ENCODE results near the gene POU2AF2. TPM values are rescaled to one million over a fixed set of nuclear protein-coding genes. Genes with fewer than 3 reads are reported as not detected.
"Not testable (repeated sequence)": the region's sequence is repeated elsewhere in the genome, so short reads cannot be mapped to it uniquely, and the experiment has no call there.

The POU2AF2 gene
- total RNA-seq, 1 donor: not detected

DNA sequence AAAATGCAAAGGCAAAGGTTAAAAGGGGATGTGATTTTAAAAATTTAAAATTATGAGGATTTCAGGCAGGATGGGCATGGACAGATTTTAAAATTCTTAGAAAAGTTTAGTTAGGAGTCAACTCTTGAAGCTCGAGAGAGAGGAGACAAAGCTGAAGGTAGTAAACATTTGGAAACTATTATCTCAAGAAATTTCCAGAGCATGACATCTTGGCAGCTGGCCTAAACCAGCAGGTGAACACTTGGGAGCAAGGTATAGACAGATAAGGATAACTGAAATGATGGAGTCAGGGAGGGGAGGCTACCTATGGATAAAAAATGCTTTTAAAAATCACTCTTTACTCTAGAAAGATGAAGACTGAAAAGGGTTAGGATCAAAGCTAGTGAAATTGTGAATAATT is 66.6 kb downstream of the POU2AF2 start:
- H3K4me3 ChIP-seq (ENCODE audit: insufficient read depth, low read length): no peak overlapping the region

DNA sequence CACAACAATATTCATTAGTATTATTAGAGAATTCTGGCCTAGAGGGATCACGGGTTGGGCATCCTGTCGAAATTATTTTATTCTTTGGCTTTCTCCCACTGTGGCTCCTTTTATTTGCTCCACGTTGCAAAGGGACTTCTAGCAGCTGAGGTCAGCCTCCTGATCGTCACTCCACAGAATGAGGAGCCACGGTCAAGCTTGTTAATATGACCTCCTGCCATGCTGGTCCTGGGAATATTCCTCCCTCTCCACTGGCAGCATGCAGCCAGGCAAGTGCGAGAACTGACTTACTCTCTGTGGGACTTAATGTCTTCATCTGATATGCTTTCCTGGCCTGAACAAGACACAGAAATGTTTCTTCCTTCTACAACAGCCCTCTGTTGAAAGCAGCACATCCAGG is 73.8 kb downstream of the POU2AF2 start:
- H3K9me3 ChIP-seq (ENCODE audit: low read depth, low read length): no peaks in the 10 kb centered on the region
- DNase-seq (ENCODE audit: insufficient read length, low spot score, missing footprints): no peak

More for the DNA sequence above, 66.6 kb downstream of the POU2AF2 start:
- DNase-seq (ENCODE audit: insufficient read length, low spot score, missing footprints): no peak
- Histone ChIP-seq H4K20me1 (ENCODE audit: insufficient read depth, low read length) (no peaks in the 10 kb centered on the region), H2AFZ (ENCODE audit: low read length) (no peak overlapping the region), H3K79me2 (ENCODE audit: insufficient read depth, low read length) (no peaks in the 10 kb centered on the region), H3K9me3 (ENCODE audit: low read depth, low read length) (no peaks in the 10 kb centered on the region), H3K36me3 (ENCODE audit: insufficient read depth, low read length) (no peaks in the 10 kb centered on the region), H3K27ac (ENCODE audit: low read depth, low read length) (no peak overlapping the region), H3K4me1 (ENCODE audit: insufficient read depth, low read length) (no peaks in the 10 kb centered on the region), H3K4me2 (ENCODE audit: insufficient read depth, low read length) (no peak overlapping the region), H3K27me3 (ENCODE audit: insufficient read depth, low read length) (peaks cover 21% of the 10 kb centered on the region)
- TF ChIP-seq, protein P1, sequence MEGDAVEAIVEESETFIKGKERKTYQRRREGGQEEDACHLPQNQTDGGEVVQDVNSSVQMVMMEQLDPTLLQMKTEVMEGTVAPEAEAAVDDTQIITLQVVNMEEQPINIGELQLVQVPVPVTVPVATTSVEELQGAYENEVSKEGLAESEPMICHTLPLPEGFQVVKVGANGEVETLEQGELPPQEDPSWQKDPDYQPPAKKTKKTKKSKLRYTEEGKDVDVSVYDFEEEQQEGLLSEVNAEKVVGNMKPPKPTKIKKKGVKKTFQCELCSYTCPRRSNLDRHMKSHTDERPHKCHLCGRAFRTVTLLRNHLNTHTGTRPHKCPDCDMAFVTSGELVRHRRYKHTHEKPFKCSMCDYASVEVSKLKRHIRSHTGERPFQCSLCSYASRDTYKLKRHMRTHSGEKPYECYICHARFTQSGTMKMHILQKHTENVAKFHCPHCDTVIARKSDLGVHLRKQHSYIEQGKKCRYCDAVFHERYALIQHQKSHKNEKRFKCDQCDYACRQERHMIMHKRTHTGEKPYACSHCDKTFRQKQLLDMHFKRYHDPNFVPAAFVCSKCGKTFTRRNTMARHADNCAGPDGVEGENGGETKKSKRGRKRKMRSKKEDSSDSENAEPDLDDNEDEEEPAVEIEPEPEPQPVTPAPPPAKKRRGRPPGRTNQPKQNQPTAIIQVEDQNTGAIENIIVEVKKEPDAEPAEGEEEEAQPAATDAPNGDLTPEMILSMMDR (IDR thresholded peaks at IDR 0.05; ENCODE audit: extremely low read depth, low read depth, low read length): no peak

DNA sequence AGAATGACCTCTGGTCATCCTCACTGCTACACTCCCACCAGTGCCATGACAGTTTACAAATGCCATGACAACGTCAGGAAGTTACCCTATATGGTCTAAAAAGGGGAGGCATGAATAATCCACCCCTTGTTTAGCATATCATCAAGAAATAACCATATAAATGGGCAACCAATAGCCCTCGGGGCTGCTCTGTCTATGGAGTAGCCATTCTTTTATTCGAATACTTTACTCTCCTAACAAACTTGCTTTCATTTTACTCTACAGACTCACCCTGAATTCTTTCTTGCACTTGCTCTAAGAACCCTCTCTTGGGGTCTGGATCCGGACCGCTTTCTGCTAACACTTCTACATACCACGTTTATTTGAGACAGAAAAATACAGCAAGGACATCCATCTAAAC is 74.7 kb downstream of the POU2AF2 start:
- not testable (repeated sequence) for H3K4me2 ChIP-seq (ENCODE audit: insufficient read depth, low read length); H3K27ac ChIP-seq (ENCODE audit: low read depth, low read length); H3K79me2 ChIP-seq (ENCODE audit: insufficient read depth, low read length); H3K36me3 ChIP-seq (ENCODE audit: insufficient read depth, low read length); H2AFZ ChIP-seq (ENCODE audit: low read length); H4K20me1 ChIP-seq (ENCODE audit: insufficient read depth, low read length); H3K4me3 ChIP-seq (ENCODE audit: insufficient read depth, low read length); H3K9me3 ChIP-seq (ENCODE audit: low read depth, low read length); DNase-seq (ENCODE audit: insufficient read length, low spot score, missing footprints)
- Histone ChIP-seq H3K4me1 (ENCODE audit: insufficient read depth, low read length) (peaks cover 10% of the 10 kb centered on the region), H3K27me3 (ENCODE audit: insufficient read depth, low read length) (peaks cover 20% of the 10 kb centered on the region)

More for the DNA sequence above, 73.8 kb downstream of the POU2AF2 start:
- peaks cover 20% of the 10 kb centered on the region for H3K27me3 ChIP-seq (ENCODE audit: insufficient read depth, low read length)
- TF ChIP-seq, protein P1 (IDR thresholded peaks at IDR 0.05; ENCODE audit: extremely low read depth, low read depth, low read length): no peak
- H3K36me3 ChIP-seq (ENCODE audit: insufficient read depth, low read length): no peaks in the 10 kb centered on the region
- no peak overlapping the region for H3K4me2 ChIP-seq (ENCODE audit: insufficient read depth, low read length)
- no peak overlapping the region for H3K27ac ChIP-seq (ENCODE audit: low read depth, low read length)
- no peak overlapping the region for H2AFZ ChIP-seq (ENCODE audit: low read length)
- H3K4me1 ChIP-seq (ENCODE audit: insufficient read depth, low read length): peaks cover 4% of the 10 kb centered on the region
- H3K4me3 ChIP-seq (ENCODE audit: insufficient read depth, low read length): no peak overlapping the region
- no peaks in the 10 kb centered on the region for H3K79me2 ChIP-seq (ENCODE audit: insufficient read depth, low read length)
- H4K20me1 ChIP-seq (ENCODE audit: insufficient read depth, low read length): no peaks in the 10 kb centered on the region

DNA sequence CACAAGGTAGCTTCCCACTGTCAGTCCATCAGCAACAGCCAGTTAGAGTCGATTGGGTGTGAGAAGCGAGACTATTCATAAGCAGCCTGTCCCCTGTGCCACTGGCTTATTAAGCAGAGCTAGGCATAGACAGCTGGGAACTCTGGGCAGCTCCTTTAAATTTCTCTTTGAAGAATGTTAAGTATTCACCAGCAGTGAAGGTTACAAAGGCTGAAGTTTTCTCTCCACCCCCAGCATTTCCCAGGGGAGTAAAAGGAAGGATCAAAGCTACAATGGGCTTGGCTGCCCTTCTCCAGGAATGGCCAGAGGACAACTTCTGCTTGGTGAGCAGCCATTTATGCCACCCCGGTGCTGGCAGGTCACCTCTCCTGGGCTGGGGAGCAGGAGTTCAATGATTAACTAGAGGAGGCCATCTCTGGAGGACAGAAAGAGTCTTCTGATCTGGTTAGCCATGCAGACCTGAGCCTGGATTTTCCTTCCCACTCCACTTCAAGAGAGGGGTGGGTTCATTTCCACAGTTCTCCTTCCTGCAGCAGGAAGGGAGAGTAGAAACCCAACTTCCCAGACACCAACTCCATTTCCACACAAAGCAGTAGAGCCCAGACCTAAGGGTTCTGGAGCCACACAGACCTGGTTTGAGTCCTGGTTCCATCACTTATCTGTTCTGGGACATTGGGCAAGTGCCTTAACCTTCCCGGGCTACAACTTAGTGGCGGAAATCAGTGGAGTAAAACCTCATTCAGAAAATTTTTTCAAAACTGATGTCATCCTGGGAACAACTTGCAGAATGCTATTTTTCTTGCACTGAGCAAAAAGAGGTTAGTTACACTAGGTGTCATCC is 75.4 kb downstream of the POU2AF2 start:
- no peaks in the 10 kb centered on the region for H3K9me3 ChIP-seq (ENCODE audit: low read depth, low read length)
- H3K27me3 ChIP-seq (ENCODE audit: insufficient read depth, low read length): peaks cover 20% of the 10 kb centered on the region
- H3K27ac ChIP-seq (ENCODE audit: low read depth, low read length): no peak overlapping the region
- no peak for DNase-seq (ENCODE audit: insufficient read length, low spot score, missing footprints)
- TF ChIP-seq, protein P1 (IDR thresholded peaks at IDR 0.05; ENCODE audit: extremely low read depth, low read depth, low read length): no peak
- no peak overlapping the region for H3K4me3 ChIP-seq (ENCODE audit: insufficient read depth, low read length)
- H3K36me3 ChIP-seq (ENCODE audit: insufficient read depth, low read length): no peaks in the 10 kb centered on the region
- no peak overlapping the region for H3K4me2 ChIP-seq (ENCODE audit: insufficient read depth, low read length)
- no peaks in the 10 kb centered on the region for H3K79me2 ChIP-seq (ENCODE audit: insufficient read depth, low read length)
- H4K20me1 ChIP-seq (ENCODE audit: insufficient read depth, low read length): no peaks in the 10 kb centered on the region
- H3K4me1 ChIP-seq (ENCODE audit: insufficient read depth, low read length): peaks cover 10% of the 10 kb centered on the region
- no peak overlapping the region for H2AFZ ChIP-seq (ENCODE audit: low read length)

Measured in osteoblast (primary cell).